GM12874 (cell line): ENCODE data around the gene SPDYE1.

Experiments
- CTCF ChIP-seq: IDR thresholded peaks from 2 replicates; pipeline ENCODE4 v1.5.1; 2011; ENCODE audit warnings: low read depth, mild to moderate bottlenecking, control low read depth, low read length, moderate library complexity; ENCODE audit not compliant: insufficient read depth

SPDYE1 gene

GRCh38 chr7:44052771-44053365 is 55.2 kb downstream of the SPDYE1 start:
- no peak for TF ChIP-seq CTCF

- no peak for TF ChIP-seq CTCF
Observed at GRCh38 chr7:44056681-44057080, 59.0 kb downstream of the SPDYE1 start.

- TF ChIP-seq CTCF: no peak
Observed at GRCh38 chr7:44057181-44057848, 59.6 kb downstream of the SPDYE1 start.

GRCh38 chr7:44057849-44058758 is 60.4 kb downstream of the SPDYE1 start:
- no peak for TF ChIP-seq CTCF

GRCh38 chr7:44058759-44059218 is 61.1 kb downstream of the SPDYE1 start:
- TF ChIP-seq CTCF: no peak

- TF ChIP-seq CTCF: no peak
Observed at GRCh38 chr7:44059219-44060090, 61.8 kb downstream of the SPDYE1 start.
